GM18526 (cell line): ENCODE results near the gene PEPD.

ENCODE experiments used
- POLR2A ChIP-seq: IDR thresholded peaks from 3 replicates; pipeline ENCODE4 v1.6.1; 2011; ENCODE audit not compliant: insufficient read length; ENCODE audit errors: extremely low read depth

PEPD gene

GRCh38 chr19:33552191-33552927 is 30.8 kb upstream of the PEPD start:
- TF ChIP-seq POLR2A: no peak

GRCh38 chr19:33551676-33552075 is 30.1 kb upstream of the PEPD start:
- TF ChIP-seq POLR2A: no peak

GRCh38 chr19:33550768-33551167 is 29.2 kb upstream of the PEPD start:
- TF ChIP-seq POLR2A: no peak

- no peak for TF ChIP-seq POLR2A
Observed at GRCh38 chr19:33547676-33548075, 26.1 kb upstream of the PEPD start.

GRCh38 chr19:33546656-33547055 is 25.1 kb upstream of the PEPD start:
- no peak for TF ChIP-seq POLR2A

GRCh38 chr19:33545217-33545981 is 23.8 kb upstream of the PEPD start:
- TF ChIP-seq POLR2A: no peak

GRCh38 chr19:33535226-33535625 is 13.6 kb upstream of the PEPD start:
- no peak for TF ChIP-seq POLR2A

GRCh38 chr19:33532859-33533460 is 11.4 kb upstream of the PEPD start:
- no peak for TF ChIP-seq POLR2A

- no peak for TF ChIP-seq POLR2A
Observed at GRCh38 chr19:33530842-33531241, 9.3 kb upstream of the PEPD start.

- TF ChIP-seq POLR2A: no peak
Observed at GRCh38 chr19:33530296-33530695, 8.7 kb upstream of the PEPD start.

GRCh38 chr19:33529094-33529676 is 7.6 kb upstream of the PEPD start:
- no peak for TF ChIP-seq POLR2A

GRCh38 chr19:33528404-33528803 is 6.8 kb upstream of the PEPD start:
- TF ChIP-seq POLR2A: no peak

- TF ChIP-seq POLR2A: no peak
Observed at GRCh38 chr19:33527125-33527524, 5.5 kb upstream of the PEPD start.

GRCh38 chr19:33524024-33524664 is 2.6 kb upstream of the PEPD start:
- TF ChIP-seq POLR2A: no peak

- TF ChIP-seq POLR2A: no peak
Observed at GRCh38 chr19:33523167-33523566, 1.6 kb upstream of the PEPD start.
